Muscle layer of duodenum (tissue), 2 donors: Measurements from ENCODE around the gene ADNP2.

Source experiments
- H3K27ac ChIP-seq: one replicate; pipeline ENCODE4 v1.7.0; 2013; ENCODE audit warnings: mild to moderate bottlenecking, low read length
- H3K27me3 ChIP-seq: one replicate; pipeline ENCODE4 v1.7.0; 2013; ENCODE audit warnings: low read depth, mild to moderate bottlenecking, control low read depth, low read length
- H3K36me3 ChIP-seq, 2 donors: one replicate each; pipeline ENCODE4 v1.7.0; 2013; ENCODE audit warnings: low read length in 2 of 2, control low read depth in 1 of 2, mild to moderate bottlenecking in 1 of 2; ENCODE audit not compliant: insufficient read depth in 2 of 2, control insufficient read depth in 1 of 2
- H3K4me1 ChIP-seq, 2 donors: one replicate each; pipeline ENCODE4 v1.7.0; 2013; ENCODE audit warnings: low read length in 2 of 2, mild to moderate bottlenecking in 2 of 2, control low read depth in 1 of 2, moderate library complexity in 1 of 2; ENCODE audit not compliant: insufficient read depth in 2 of 2, control insufficient read depth in 1 of 2
- H3K4me3 ChIP-seq, 2 donors: one replicate each; pipeline ENCODE4 v1.7.0; 2013; ENCODE audit warnings: low read length in 2 of 2, low read depth in 1 of 2, mild to moderate bottlenecking in 1 of 2
- H3K9me3 ChIP-seq, 2 donors: one replicate each; pipeline ENCODE4 v1.7.0; 2013; ENCODE audit warnings: low read length in 2 of 2, control low read depth in 1 of 2, mild to moderate bottlenecking in 1 of 2; ENCODE audit not compliant: control insufficient read depth in 1 of 2
- donor health status: healthy.

ADNP2 gene

GRCh38 chr18:80076379-80076778, 32.7 kb upstream of the ADNP2 start:
- Histone ChIP-seq H3K4me1 (no peaks in the 10 kb centered on the region), H3K27ac (no peak overlapping the region), H3K9me3 (no peaks in the 10 kb centered on the region), H3K36me3 (no peaks in the 10 kb centered on the region), H3K27me3 (no peaks in the 10 kb centered on the region), H3K4me3 (no peak overlapping the region)

GRCh38 chr18:80077873-80078272, 31.2 kb upstream of the ADNP2 start:
- Histone ChIP-seq H3K36me3 (no peaks in the 10 kb centered on the region), H3K27ac (no peak overlapping the region), H3K4me1 (no peaks in the 10 kb centered on the region), H3K9me3 (no peaks in the 10 kb centered on the region), H3K27me3 (no peaks in the 10 kb centered on the region), H3K4me3 (no peak overlapping the region)

- Histone ChIP-seq H3K4me1 (no peaks in the 10 kb centered on the region), H3K9me3 (peaks cover 8 to 34% of the 10 kb centered on the region in 2 donors), H3K4me3 (no peak overlapping the region), H3K27ac (no peak overlapping the region), H3K27me3 (no peaks in the 10 kb centered on the region), H3K36me3 (no peaks in the 10 kb centered on the region)
Observed at GRCh38 chr18:80086281-80086680, 22.8 kb upstream of the ADNP2 start.

- Histone ChIP-seq H3K27ac (no peak overlapping the region), H3K36me3 (no peaks in the 10 kb centered on the region), H3K4me1 (no peaks in the 10 kb centered on the region), H3K4me3 (no peak overlapping the region), H3K27me3 (no peaks in the 10 kb centered on the region), H3K9me3 (peaks cover 8 to 34% of the 10 kb centered on the region in 2 donors)
Observed at GRCh38 chr18:80088036-80088435, 21.0 kb upstream of the ADNP2 start.

- H3K27me3 ChIP-seq = no peaks in the 10 kb centered on the region
- no peaks in the 10 kb centered on the region for H3K36me3 ChIP-seq
- H3K4me3 ChIP-seq = no peak overlapping the region
- no peak overlapping the region for H3K27ac ChIP-seq
- peaks cover 8 to 34% of the 10 kb centered on the region in 2 donors for H3K9me3 ChIP-seq
- H3K4me1 ChIP-seq = no peaks in the 10 kb centered on the region
Observed at GRCh38 chr18:80088823-80089222, 20.2 kb upstream of the ADNP2 start.

GRCh38 chr18:80095414-80095813, 13.6 kb upstream of the ADNP2 start:
- Histone ChIP-seq H3K27ac (no peak overlapping the region), H3K4me3 (no peak overlapping the region), H3K4me1 (no peaks in the 10 kb centered on the region), H3K36me3 (no peaks in the 10 kb centered on the region), H3K9me3 (peaks cover 0 to 3% of the 10 kb centered on the region in 2 donors), H3K27me3 (no peaks in the 10 kb centered on the region)

GRCh38 chr18:80096032-80096565, 13.0 kb upstream of the ADNP2 start:
- H3K4me3 ChIP-seq = no peak overlapping the region
- no peak overlapping the region for H3K27ac ChIP-seq
- no peaks in the 10 kb centered on the region for H3K9me3 ChIP-seq
- no peaks in the 10 kb centered on the region for H3K27me3 ChIP-seq
- H3K36me3 ChIP-seq = no peaks in the 10 kb centered on the region
- no peaks in the 10 kb centered on the region for H3K4me1 ChIP-seq

GRCh38 chr18:80097201-80097600, 11.9 kb upstream of the ADNP2 start:
- no peaks in the 10 kb centered on the region for H3K27me3 ChIP-seq
- no peak overlapping the region for H3K27ac ChIP-seq
- H3K4me1 ChIP-seq = no peaks in the 10 kb centered on the region
- H3K4me3 ChIP-seq = no peak overlapping the region
- no peaks in the 10 kb centered on the region for H3K36me3 ChIP-seq
- no peaks in the 10 kb centered on the region for H3K9me3 ChIP-seq

- H3K27me3 ChIP-seq = no peaks in the 10 kb centered on the region
- no peak overlapping the region for H3K27ac ChIP-seq
- H3K9me3 ChIP-seq = no peaks in the 10 kb centered on the region
- peaks cover 0 to 7% of the 10 kb centered on the region in 2 donors for H3K4me1 ChIP-seq
- H3K36me3 ChIP-seq = no peaks in the 10 kb centered on the region
- no peak overlapping the region for H3K4me3 ChIP-seq
Observed at GRCh38 chr18:80103231-80103630, 5.8 kb upstream of the ADNP2 start.

GRCh38 chr18:80104364-80104779, 4.7 kb upstream of the ADNP2 start:
- Histone ChIP-seq H3K36me3 (no peaks in the 10 kb centered on the region), H3K4me1 (peaks cover 0 to 7% of the 10 kb centered on the region in 2 donors), H3K27ac (no peak overlapping the region), H3K27me3 (no peaks in the 10 kb centered on the region), H3K9me3 (no peaks in the 10 kb centered on the region), H3K4me3 (no peak overlapping the region)

- Histone ChIP-seq H3K4me1 (peaks cover 5 to 12% of the 10 kb centered on the region in 2 donors), H3K27ac (no peak overlapping the region), H3K9me3 (no peaks in the 10 kb centered on the region), H3K36me3 (no peaks in the 10 kb centered on the region), H3K27me3 (no peaks in the 10 kb centered on the region), H3K4me3 (no peak overlapping the region)
Observed at GRCh38 chr18:80105369-80106167, 3.5 kb upstream of the ADNP2 start.
